ENCODE measurements around the gene SNORC. TPM values are rescaled to one million over a fixed set of nuclear protein-coding genes. Genes with fewer than 3 reads are reported as not detected.

The SNORC gene
- total and polyA plus RNA-seq, 2 of the 13 experiments (the other 11 are each of a cell fraction or from before 2014, with no cell fraction given): 59.1 to 86.1 TPM

GRCh38 chr2:232871835-232872736, 2.0 kb downstream of the SNORC start (continued):
- TF ChIP-seq ZNF770 (CRISPR knock-in tag; IDR thresholded peaks at IDR 0.05) (peak; percentile 84), ZNF549 (CRISPR knock-in tag; IDR thresholded peaks at IDR 0.05) (no peak), ZNF879 (CRISPR knock-in tag; IDR thresholded peaks at IDR 0.05) (no peak), KLF6 (CRISPR knock-in tag; IDR thresholded peaks at IDR 0.05) (no peak), KLF9 (CRISPR knock-in tag; IDR thresholded peaks at IDR 0.05; ENCODE audit: low read depth) (no peak), AHDC1 (CRISPR knock-in tag; IDR thresholded peaks at IDR 0.05; ENCODE audit: borderline replicate concordance) (no peak), ZNF510 (CRISPR knock-in tag; IDR thresholded peaks at IDR 0.05; ENCODE audit: low read depth) (peak; percentile 94; the same call in 1 of the 2 replicates), ZNF468 (CRISPR knock-in tag; IDR thresholded peaks at IDR 0.05) (no peak), ARID3A (IDR thresholded peaks at IDR 0.05; ENCODE audit: low read depth, low read length) (no peak), ZNF367 (CRISPR knock-in tag; IDR thresholded peaks at IDR 0.05; ENCODE audit: borderline replicate concordance) (no peak), TBX3 (IDR thresholded peaks at IDR 0.05; ENCODE audit: borderline replicate concordance) (no peak), POLR2AphosphoS2 (IDR thresholded peaks at IDR 0.05; ENCODE audit: low read depth, low read length) (no peak), ZSCAN30 (CRISPR knock-in tag; IDR thresholded peaks at IDR 0.05) (no peak), ZKSCAN5 (CRISPR knock-in tag; IDR thresholded peaks at IDR 0.05) (no peak), BRCA1 (CRISPR knock-in tag; IDR thresholded peaks at IDR 0.05) (no peak), RFX3 (CRISPR knock-in tag; IDR thresholded peaks at IDR 0.05) (no peak), ZZZ3 (CRISPR knock-in tag; IDR thresholded peaks at IDR 0.05; ENCODE audit: borderline replicate concordance) (peak; percentile 81; the same call in 1 of the 2 replicates), NKX3-1 (CRISPR knock-in tag; IDR thresholded peaks at IDR 0.05) (peak; percentile 37; the same call in 1 of the 2 replicates), ZNF720 (CRISPR knock-in tag; IDR thresholded peaks at IDR 0.05) (no peak), ZNF605 (CRISPR knock-in tag; IDR thresholded peaks at IDR 0.05) (no peak; the same call in 1 of the 2 replicates), ZBTB8A (CRISPR knock-in tag; IDR thresholded peaks at IDR 0.05; ENCODE audit: borderline replicate concordance, low read depth) (no peak; the same call in 1 of the 2 replicates), ZNF121 (CRISPR knock-in tag; IDR thresholded peaks at IDR 0.05) (peak; percentile 70; the same call in 1 of the 2 replicates)
